Thoracic aorta (tissue), 2 donors: ENCODE data around the gene FGF7. TPM values are rescaled to one million over a fixed set of nuclear protein-coding genes. Genes with fewer than 3 reads are reported as not detected.

Source experiments
- ATAC-seq: fragments of 150-250 bp; one replicate; pipeline ENCODE4 v1.8.0; 2017; ENCODE audit warnings: low read depth; ENCODE audit not compliant: insufficient number of reproducible peaks, low FRiP score
- DNase-seq: peaks from one replicate; pipeline ENCODE4 v3.0.0-alpha.2; 2020; ENCODE audit warnings: low spot score
- H3K27ac ChIP-seq, 2 donors: fragments of 200-600 bp; sonication (generic); 1 replicate in 1 of 2; 2 replicates in 1 of 2; pipeline ENCODE4 v1.5.1; 2016; ENCODE audit warnings: mild to moderate bottlenecking in 2 of 2, moderate library complexity in 2 of 2
- H3K27me3 ChIP-seq: fragments of 200-600 bp; sonication (generic); replicated peaks from 2 replicates; pipeline ENCODE4 v1.6.0; 2016; ENCODE audit warnings: mild to moderate bottlenecking; ENCODE audit not compliant: insufficient read depth
- H3K36me3 ChIP-seq: fragments of 200-600 bp; sonication (generic); one replicate; pipeline ENCODE4 v1.5.1; 2016
- H3K4me1 ChIP-seq, 2 donors: fragments of 200-600 bp; sonication (generic); 1 replicate in 1 of 2; 2 replicates in 1 of 2; pipeline versions ENCODE4 v1.5.1 to v1.6.0; 2016; ENCODE audit warnings: low read depth in 2 of 2, mild to moderate bottlenecking in 1 of 2; ENCODE audit not compliant: control insufficient read depth in 1 of 2
- H3K4me3 ChIP-seq: fragments of 200-600 bp; sonication (generic); 2 replicates; pipeline ENCODE4 v1.5.1; 2016; ENCODE audit warnings: mild to moderate bottlenecking
- H3K9me3 ChIP-seq: fragments of 200-600 bp; sonication (generic); 2 replicates; pipeline ENCODE4 v1.5.1; 2016
- CTCF ChIP-seq: fragments of 200-600 bp; sonication (generic); IDR thresholded peaks from one replicate; pipeline ENCODE4 v1.5.1; 2019; ENCODE audit warnings: antibody characterized with exemption
- total RNA-seq, 2 donors: library from RNA; depleted of rRNA; stranded (reverse); fragments of >200 nt; gene quantifications; one replicate each; pipeline versions ENCODE4 v1.1.0 to v1.2.3, GENCODE V29; 2016

The FGF7 gene
- total RNA-seq, 2 donors from 2014 or later, result 12.7 to 63.6 TPM

- H3K27ac ChIP-seq, result no peak overlapping the region
- ATAC-seq (no peak), DNase-seq (no peak)
- H3K4me3 ChIP-seq, result peak overlapping the region; percentile 23
- no peaks in the 10 kb centered on the region for H3K9me3 ChIP-seq
- H3K27me3 ChIP-seq, result no peaks in the 10 kb centered on the region
- H3K36me3 ChIP-seq, result no peaks in the 10 kb centered on the region
- TF ChIP-seq CTCF, result no peak
- no peaks in the 10 kb centered on the region for H3K4me1 ChIP-seq
These were observed 1.9 kb downstream of the FGF7 start for GRCh38 chr15:49424954-49425353.

GRCh38 chr15:49427372-49427771 is 4.3 kb downstream of the FGF7 start:
- ATAC-seq (no peak), DNase-seq (no peak)
- Histone ChIP-seq H3K4me3 (no peak overlapping the region), H3K9me3 (no peaks in the 10 kb centered on the region), H3K27ac (no peak overlapping the region), H3K4me1 (no peaks in the 10 kb centered on the region), H3K27me3 (no peaks in the 10 kb centered on the region), H3K36me3 (no peaks in the 10 kb centered on the region)
- no peak for TF ChIP-seq CTCF

- H3K4me3 ChIP-seq, result no peak overlapping the region
- no peak for DNase-seq
- ATAC-seq, result no peak
- no peak for TF ChIP-seq CTCF
- H3K27me3 ChIP-seq, result no peaks in the 10 kb centered on the region
- no peak overlapping the region for H3K27ac ChIP-seq
- H3K36me3 ChIP-seq, result no peaks in the 10 kb centered on the region
- H3K9me3 ChIP-seq, result no peaks in the 10 kb centered on the region
- H3K4me1 ChIP-seq, result no peaks in the 10 kb centered on the region
These were observed 5.5 kb downstream of the FGF7 start for GRCh38 chr15:49428409-49429095.

GRCh38 chr15:49430046-49430445 is 7.0 kb downstream of the FGF7 start:
- no peak for TF ChIP-seq CTCF
- H3K36me3 ChIP-seq, result no peaks in the 10 kb centered on the region
- no peak overlapping the region for H3K27ac ChIP-seq
- H3K9me3 ChIP-seq, result no peaks in the 10 kb centered on the region
- ATAC-seq, result no peak
- H3K4me1 ChIP-seq, result no peaks in the 10 kb centered on the region
- DNase-seq, result no peak
- H3K4me3 ChIP-seq, result no peak overlapping the region
- H3K27me3 ChIP-seq, result no peaks in the 10 kb centered on the region

GRCh38 chr15:49435174-49435573 is 12.1 kb downstream of the FGF7 start:
- Histone ChIP-seq H3K27ac (no peak overlapping the region), H3K9me3 (no peaks in the 10 kb centered on the region), H3K4me1 (peaks cover 13 to 28% of the 10 kb centered on the region in 2 donors), H3K36me3 (no peaks in the 10 kb centered on the region), H3K27me3 (no peaks in the 10 kb centered on the region), H3K4me3 (no peak overlapping the region)
- no peak for ATAC-seq
- DNase-seq, result no peak
- TF ChIP-seq CTCF, result no peak
